HTR-8/SVneo (cell line): ENCODE results near the gene GJB4.

ENCODE experiments used
- DNase-seq: peaks from one replicate; pipeline ENCODE4 v3.0.0; 2011; ENCODE audit warnings: low spot score, mixed read lengths; ENCODE audit not compliant: insufficient read length
- FAIRE-seq: peaks from 2 replicates; lab custom pipeline; 2011; peaks lifted over from hg19 to GRCh38; lab: Jason Lieb, UNC

Gene GJB4

DNA sequence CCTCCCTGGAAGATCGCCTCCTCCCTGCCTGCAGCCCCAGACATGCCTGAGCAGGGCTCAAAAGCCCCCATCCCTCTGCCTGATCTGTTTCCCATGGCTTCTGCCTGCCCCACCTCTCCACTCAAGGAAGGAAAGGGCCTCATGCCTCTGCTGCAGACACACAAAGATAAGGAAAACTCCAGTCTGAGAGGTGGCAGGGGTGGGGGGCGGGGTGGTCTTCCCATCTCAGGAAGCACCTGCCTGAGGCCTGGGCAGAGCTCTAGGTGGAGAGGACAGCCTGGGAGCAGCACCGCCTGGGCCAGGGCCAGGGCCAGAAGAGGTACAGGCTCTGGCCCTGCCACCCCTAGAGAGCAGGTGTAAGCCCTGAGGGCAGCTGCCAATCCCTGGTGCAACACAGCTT is 17.4 kb downstream of the GJB4 start:
- no peak for DNase-seq
- no peak for FAIRE-seq

DNA sequence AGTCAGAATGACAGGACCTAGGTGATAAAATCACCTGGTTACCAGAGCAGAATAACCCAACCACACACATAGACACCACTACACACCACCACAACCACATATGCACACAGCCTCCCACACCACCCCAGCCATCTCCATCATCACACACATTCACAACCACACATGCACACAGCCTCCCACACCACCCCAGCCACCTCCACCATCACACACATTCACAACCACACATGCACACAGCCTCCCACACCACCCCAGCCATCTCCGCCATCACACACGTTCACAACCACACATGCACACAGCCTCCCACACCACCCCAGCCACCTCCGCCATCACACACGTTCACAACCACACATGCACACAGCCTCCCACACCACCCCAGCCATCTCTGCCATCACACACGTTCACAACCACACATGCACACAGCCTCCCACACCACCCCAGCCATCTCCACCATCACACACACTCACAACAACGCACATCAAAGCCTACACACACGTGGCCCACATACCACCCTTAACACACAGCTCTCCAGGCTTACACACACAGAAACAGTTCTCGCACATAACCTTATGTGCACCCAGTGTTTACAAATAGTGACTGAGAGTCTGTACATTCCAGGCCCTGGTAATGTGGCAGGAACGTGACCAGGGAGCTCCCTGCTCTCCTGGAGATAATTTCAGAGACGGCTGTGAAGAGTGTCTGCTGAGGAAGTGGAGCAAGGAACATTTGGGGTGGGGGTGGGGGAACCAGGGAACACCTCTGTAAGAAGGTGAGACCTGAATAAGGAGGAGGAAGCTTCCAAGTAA is 18.2 kb downstream of the GJB4 start:
- DNase-seq (no peak), FAIRE-seq (no peak)

DNA sequence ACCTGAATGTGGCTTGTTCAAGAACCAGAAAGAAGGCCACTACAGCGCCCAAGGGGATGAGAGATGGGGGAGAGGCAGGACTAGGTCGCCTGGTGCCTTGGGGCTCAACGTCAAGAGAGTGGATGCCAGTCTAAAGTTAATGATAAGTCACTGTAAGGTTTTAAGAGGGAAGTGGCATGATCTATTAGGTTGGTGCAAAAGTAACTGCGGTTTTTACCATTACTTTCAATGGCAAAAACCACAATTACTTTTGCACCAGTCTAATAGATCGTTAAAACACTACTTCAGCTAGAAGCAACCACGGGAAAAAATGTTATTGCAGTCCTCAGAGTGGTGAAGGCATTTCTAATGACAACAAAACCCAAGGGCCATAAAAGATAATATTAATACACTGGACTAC is 18.8 kb downstream of the GJB4 start:
- FAIRE-seq: no peak

DNA sequence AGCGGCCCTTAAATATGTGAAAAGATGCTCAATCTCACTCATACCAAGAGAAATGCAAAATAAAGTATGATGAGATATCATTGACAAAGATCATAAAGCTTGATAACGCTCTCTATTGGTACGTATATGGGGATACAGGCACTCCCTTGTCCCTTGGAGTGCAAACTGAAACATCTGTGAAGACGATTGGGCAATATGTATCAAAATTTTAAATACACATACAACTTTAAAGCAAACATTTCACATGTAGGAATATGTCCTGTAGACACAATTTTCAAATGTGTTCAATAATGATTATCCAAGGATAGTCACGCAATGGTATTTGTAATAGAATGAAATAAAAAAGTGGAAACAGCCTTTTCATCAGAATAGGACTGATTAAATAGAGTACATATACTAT is 19.5 kb downstream of the GJB4 start:
- DNase-seq (no peak), FAIRE-seq (no peak)

More for the DNA sequence above, 18.8 kb downstream of the GJB4 start:
- DNase-seq: no peak

DNA sequence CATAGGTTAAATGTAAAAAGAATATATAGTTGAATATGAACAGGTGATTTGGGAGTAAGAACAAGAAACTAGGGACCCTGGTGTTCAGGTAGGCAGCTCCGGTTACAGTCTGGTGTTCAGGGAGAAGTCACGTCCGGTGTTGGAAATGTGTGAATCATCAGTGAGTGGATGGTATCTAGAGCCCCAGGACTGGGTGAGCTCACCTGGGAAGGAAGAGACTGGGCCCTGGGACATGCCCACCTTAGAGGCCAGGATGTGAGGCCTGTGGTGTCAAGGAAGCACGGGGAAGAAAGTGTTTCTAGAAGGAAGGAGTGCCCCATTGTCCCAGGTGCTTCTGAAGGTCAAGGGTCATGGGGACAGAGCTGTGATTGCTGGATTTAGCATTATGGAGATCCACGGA is 20.0 kb downstream of the GJB4 start:
- FAIRE-seq: no peak

DNA sequence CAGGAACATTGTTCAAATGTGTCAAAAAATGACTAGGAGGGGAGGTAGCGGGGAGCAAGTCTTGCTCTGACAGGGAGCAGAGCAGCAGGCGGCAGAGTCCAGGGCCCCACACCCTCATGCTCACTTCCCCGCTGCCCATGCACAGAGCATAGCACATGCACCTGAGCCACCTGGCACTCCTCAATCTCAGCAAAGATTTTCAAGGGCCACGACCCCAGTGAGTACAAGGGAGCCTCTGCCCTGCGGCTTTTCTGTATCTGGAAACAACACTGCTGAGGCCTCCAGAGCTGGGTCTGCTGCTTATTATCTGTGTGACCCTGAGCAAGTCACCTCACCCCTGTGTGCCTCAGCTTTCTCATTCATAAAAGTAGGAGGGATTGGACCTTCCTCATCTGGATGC is 20.4 kb downstream of the GJB4 start:
- FAIRE-seq (no peak), DNase-seq (no peak)

More for the DNA sequence above, 20.0 kb downstream of the GJB4 start:
- no peak for DNase-seq

DNA sequence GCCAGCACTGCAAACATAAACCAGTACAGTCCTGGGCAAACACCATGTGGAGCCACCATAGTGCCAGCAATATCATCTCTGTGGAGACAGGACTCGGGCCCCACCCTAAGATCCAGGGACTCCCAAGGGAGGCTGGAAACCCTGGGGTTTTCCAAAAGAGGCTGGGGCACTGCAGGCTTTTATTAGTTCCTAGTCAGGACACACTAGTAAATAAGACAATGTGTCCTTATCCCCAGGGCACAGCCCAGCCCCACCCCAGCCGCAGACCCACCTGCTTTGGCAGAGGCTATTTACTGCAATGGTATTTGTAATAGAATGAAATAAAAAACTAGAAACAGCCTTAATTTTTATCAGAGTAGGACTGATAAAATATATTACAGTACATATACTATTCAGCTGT is 21.0 kb downstream of the GJB4 start:
- FAIRE-seq (no peak), DNase-seq (no peak)

DNA sequence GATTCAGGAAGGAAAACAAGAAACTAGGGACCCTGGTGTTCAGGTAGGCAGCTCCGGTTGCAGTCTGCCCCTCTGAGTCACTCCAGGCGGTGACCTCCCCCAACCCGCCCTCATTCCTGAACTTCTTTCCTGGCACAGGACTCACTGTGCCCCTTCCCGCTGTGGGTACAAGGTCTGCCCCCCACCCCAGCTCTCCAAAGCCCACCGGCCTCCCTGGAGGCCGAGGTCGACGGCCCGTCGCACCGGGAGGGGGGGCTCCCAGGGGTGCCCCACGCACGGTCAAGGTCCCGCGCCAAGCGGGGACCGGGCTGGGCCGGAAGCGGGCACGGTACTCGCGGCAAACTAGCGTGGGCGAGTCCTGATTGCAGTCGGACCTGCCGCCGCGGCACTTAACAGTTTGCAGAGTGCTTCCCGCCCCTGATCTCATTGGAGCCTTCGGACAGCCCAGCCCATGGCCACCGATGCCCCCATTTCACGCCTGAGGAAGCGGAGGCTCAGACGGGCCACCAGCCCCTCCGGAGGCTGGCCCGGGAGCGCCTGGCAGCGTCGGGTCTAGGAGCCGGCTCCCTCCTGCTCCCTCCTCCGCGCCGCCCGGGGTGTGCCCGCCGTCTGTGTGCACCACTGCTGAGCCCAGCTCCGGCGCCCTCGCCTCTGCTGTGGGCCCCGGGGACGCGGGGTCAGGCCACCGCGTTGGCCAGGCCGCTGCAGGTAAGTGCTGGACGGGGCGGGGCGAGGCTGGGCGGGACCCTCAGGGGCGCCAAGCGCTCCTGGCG is 21.7 kb downstream of the GJB4 start, which contains the start of gene GJB3:
GJB3 (plus strand) TSS at position 144 of the 773 bp plus-strand sequence. CDS start 3,549 bp downstream, outside the sequence.
- DNase-seq (no peak), FAIRE-seq (peak; percentile 28)

DNA sequence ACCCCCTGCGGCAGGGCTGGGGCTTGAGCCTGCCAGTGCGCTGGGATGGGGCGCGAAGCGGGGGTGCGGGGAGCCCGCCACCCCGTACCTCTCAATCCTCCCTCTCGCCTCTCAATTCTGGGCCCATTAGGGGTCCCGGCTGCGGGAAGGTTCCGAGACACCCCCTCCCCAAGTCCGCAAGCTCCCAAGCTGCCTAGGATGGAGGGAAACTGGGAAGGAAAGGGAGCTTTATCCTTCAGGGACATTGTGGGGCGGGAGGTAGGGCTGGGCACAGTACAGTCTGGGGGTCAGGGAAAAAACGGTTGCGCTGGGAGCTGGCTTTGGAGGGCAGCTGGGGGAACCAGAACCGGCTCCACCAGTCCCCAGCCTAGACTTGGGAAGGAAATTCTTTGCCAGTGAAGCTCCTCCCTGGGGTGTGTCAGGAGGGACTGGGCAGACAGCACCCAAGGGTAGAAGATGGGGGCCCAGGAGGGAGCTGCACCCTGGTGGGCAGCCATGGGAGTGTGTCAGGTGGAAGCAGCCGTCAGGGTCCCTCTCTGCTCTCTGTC is 22.4 kb downstream of the GJB4 start:
- DNase-seq (no peak), FAIRE-seq (no peak)

DNA sequence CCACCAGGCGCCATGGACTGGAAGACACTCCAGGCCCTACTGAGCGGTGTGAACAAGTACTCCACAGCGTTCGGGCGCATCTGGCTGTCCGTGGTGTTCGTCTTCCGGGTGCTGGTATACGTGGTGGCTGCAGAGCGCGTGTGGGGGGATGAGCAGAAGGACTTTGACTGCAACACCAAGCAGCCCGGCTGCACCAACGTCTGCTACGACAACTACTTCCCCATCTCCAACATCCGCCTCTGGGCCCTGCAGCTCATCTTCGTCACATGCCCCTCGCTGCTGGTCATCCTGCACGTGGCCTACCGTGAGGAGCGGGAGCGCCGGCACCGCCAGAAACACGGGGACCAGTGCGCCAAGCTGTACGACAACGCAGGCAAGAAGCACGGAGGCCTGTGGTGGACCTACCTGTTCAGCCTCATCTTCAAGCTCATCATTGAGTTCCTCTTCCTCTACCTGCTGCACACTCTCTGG is 25.2 kb downstream of the GJB4 start:
- DNase-seq (no peak), FAIRE-seq (no peak)

DNA sequence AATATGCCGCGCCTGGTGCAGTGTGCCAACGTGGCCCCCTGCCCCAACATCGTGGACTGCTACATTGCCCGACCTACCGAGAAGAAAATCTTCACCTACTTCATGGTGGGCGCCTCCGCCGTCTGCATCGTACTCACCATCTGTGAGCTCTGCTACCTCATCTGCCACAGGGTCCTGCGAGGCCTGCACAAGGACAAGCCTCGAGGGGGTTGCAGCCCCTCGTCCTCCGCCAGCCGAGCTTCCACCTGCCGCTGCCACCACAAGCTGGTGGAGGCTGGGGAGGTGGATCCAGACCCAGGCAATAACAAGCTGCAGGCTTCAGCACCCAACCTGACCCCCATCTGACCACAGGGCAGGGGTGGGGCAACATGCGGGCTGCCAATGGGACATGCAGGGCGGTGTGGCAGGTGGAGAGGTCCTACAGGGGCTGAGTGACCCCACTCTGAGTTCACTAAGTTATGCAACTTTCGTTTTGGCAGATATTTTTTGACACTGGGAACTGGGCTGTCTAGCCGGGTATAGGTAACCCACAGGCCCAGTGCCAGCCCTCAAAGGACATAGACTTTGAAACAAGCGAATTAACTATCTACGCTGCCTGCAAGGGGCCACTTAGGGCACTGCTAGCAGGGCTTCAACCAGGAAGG is 25.8 kb downstream of the GJB4 start:
- FAIRE-seq: no peak
- no peak for DNase-seq

DNA sequence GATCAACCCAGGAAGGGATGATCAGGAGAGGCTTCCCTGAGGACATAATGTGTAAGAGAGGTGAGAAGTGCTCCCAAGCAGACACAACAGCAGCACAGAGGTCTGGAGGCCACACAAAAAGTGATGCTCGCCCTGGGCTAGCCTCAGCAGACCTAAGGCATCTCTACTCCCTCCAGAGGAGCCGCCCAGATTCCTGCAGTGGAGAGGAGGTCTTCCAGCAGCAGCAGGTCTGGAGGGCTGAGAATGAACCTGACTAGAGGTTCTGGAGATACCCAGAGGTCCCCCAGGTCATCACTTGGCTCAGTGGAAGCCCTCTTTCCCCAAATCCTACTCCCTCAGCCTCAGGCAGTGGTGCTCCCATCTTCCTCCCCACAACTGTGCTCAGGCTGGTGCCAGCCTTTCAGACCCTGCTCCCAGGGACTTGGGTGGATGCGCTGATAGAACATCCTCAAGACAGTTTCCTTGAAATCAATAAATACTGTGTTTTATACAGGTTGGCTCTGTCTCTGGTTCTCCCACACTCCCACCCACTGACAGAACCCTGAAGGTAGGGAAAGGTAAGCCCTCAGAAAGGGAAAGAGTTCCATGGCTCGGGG is 26.4 kb downstream of the GJB4 start:
- FAIRE-seq (no peak), DNase-seq (no peak)

DNA sequence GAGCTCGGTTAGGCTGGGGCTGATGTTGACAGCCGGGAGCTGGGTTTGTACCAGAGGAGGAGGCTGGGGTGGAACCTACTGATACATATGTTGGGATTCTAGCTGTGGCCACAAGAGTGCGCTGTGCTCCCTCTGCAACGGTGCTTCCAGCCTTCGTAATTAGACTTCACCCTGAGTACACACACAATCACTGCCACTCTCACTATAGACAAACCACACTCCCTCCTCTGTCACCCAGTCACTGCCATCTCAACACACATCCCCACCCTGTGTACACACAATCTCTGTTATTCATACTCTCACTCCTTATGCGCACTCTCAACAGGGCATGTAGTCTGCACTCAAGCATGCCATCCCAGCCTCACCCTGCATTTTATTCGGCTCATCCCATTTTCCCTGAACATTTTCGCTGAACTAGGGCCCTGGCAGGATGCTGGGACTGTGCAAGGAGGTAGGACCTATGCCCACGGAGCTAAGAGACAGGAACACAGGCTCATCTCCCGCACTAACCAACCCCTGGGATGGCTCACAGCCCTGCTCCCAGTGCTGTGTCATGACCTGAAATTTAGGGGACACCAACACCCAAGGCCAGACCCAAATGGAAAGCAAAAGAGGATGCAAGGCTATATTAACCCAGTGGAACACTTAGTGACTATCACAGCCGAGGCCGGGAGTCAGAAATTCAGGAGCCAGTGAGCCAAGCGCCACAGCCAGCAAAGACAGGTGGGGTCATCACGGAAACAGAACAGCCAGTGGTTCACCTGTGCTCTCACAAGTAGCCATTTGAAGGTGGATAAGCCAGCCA is 27.2 kb downstream of the GJB4 start:
- DNase-seq (peak; percentile 67), FAIRE-seq (peak; percentile 58)

DNA sequence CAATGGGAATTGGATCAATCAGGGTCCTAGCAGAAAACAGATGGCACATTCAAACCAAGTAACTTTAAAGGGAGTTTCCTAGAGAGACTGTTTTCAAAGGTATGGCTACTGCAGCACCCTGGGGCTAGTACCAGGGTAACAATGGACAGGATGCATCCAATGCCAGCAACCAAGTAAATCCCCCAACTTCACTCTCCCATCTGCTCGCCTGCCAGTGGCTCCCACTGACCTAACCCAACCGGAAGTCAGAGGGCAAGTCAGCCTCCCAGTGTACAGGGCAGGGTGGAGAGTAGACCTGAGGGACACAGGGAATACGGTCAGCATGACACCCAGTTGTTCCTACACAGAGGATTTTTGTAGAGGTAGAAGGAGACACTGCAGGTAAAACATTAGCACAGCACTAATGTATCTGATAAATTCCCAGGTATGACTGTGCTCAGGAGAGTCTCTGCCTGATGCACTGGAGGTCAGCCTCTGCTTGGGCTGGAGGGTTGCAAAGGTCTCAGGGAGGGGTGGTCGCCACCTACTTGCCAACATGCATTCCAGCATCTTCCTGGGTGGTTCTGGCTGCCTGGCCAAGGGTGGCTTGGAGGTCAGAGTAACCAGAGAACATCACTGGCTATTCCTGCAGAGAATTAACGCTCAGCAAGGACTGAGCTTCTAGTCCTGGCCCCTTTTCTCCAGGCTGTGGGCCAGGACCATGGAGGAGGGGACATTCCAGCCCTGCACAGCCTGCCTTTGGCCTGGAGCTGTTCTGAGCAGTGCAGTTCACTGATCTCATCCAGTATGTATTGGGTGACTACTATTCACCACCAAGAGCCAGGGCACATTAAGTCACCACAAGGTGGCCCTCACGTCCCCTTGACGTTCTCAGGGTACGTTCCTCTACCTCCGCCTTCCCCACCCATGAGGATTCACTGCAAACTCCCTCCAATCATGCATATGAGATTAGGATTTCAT is 28.2 kb downstream of the GJB4 start:
- no peak for FAIRE-seq
- no peak for DNase-seq

DNA sequence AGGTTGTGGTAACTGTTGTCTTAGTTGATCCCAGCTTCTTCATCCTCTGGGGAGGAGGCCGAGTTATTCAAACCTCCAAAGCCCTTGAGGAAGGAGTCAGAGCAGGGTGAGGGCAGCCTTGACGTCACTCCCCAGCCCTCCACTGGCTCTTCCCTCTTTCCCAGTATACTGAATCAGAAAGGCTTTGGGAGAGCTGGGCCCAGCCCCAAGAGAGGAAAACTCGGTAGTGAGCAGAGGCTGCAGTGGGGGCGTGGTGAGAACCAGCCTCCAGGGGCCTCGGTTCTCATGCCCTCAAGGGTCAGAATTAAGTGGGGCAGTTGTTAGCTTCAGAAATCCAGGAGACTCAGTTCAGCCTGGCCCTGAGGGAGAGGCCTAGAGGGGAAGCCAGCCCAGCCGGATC is 31.4 kb downstream of the GJB4 start:
- FAIRE-seq (no peak), DNase-seq (no peak)

DNA sequence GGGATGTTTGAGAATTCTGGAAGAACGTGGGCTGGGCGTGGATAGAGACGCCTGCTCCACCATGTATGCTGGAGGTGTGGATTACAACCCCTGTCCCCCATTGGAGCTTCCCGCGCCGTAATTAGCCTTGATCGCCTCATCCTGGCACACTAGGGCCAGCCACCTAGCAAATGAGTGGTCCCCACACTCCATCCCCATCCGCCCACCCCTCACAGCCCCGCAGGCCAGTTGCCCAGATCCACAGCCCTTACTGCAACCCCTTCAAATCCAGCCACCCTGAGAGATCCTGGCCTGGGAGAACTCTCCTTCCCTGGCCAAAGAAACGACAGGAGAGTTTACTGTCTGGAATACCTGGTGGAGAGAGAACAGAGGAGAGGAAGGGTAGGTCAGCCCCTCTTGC is 32.9 kb downstream of the GJB4 start:
- FAIRE-seq: no peak
- no peak for DNase-seq

DNA sequence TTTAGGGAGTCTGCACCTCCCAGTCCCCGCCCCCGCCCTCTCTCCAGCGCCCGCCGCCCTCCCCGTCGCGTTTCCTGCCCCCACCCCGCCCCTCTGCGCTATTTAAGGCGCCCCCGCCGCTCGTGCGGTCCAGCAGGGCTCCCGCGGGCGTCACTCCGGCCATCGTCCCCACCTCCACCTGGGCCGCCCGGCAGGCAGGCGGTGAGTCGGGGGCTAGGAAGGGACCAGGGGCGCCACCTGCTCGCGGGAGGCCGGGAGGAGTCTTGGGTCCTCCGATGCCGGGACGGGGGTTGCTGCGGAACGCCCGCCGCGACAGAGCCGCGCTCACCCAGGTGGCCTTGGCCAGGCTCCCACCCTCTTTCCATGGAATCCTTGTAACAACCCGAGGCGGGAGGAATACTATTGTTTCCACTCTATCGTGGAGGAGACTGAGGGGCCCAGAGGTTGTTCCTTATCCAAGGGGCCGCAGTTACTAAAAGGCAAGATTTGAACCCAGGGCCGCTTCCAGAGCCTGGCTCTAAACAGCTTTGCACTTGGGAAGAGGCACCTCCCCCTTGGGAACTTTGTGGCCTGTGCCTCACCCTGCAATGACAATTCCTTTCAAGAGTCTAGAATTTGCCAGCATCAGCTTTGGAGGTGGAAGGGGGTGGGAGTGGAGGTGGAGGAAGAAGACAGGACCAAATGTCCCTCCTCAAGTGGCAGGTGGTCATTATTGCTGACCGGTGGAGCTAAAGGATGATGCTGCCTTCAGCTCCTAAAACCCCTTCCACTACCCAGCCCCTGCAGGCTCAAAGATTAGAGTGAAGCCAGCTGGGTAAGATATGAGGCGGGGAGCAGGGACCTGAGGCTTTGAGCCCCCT is 33.6 kb downstream of the GJB4 start, which contains the start of gene GJA4:
GJA4 (plus strand) TSS at position 132 of the 860 bp plus-strand sequence. CDS start 1,215 bp downstream, outside the sequence.
- no peak for DNase-seq

More for the DNA sequence above, 33.6 kb downstream of the GJB4 start, which contains the start of gene GJA4:
- FAIRE-seq: no peak
